Endothelial cell of umbilical vein (primary cell): ENCODE results near the gene BCR. TPM values are rescaled to one million over a fixed set of nuclear protein-coding genes. Genes with fewer than 3 reads are reported as not detected.

ENCODE experiments used
- BruUV-seq: library from RNA; stranded (reverse); fragments of 400-500 nt; replicated peaks from 2 replicates; lab custom pipeline; 2021; lab: Mats Ljungman, UMichigan
- CTCF ChIA-PET: fragments of 300-600, 350-600 bp; sonication (Branson Sonifier 250); formaldehyde crosslinking; loops from one replicate; lab custom pipeline; 2021; ENCODE audit warnings: antibody characterized with exemption, inconsistent platforms; lab: Charles Lee
- POLR2A ChIA-PET: fragments of 300-600, 350-600 bp; sonication (Branson Sonifier 250); formaldehyde crosslinking; loops from one replicate; lab custom pipeline; 2021; ENCODE audit warnings: antibody characterized with exemption, inconsistent platforms; lab: Charles Lee
- DNase-seq: peaks from one replicate; pipeline ENCODE4 v3.0.0-alpha.2; 2011; ENCODE audit warnings: low read depth, low spot score
- FAIRE-seq: peaks from 2 replicates; lab custom pipeline; 2011; peaks lifted over from hg19 to GRCh38; lab: Jason Lieb, UNC
- H2AFZ ChIP-seq: 2 replicates; pipeline ENCODE4 v1.6.0; 2012; ENCODE audit warnings: low read depth, low read length, control low read depth, inconsistent platforms
- H3K27ac ChIP-seq: 2 replicates; pipeline ENCODE4 v1.5.1; 2011; ENCODE audit warnings: low read depth, mild to moderate bottlenecking, control low read depth, low read length, moderate library complexity; ENCODE audit not compliant: insufficient read depth
- H3K27me3 ChIP-seq, 2 experiments: 2 replicates each; pipeline versions ENCODE4 v1.6.0 to v1.6.1; 2011; ENCODE audit warnings: low read length in 2 of 2, mixed read lengths in 1 of 2; ENCODE audit not compliant: control insufficient read depth in 2 of 2, insufficient read depth in 2 of 2
- H3K36me3 ChIP-seq, 2 experiments: 2 replicates in 1 of 2; 3 replicates in 1 of 2; pipeline ENCODE4 v1.5.1; 2011; ENCODE audit warnings: low read length in 2 of 2, mild to moderate bottlenecking in 1 of 2, moderate library complexity in 1 of 2; ENCODE audit not compliant: control insufficient read depth in 2 of 2, insufficient read depth in 2 of 2; ENCODE audit errors: extremely low read depth in 1 of 2
- H3K4me1 ChIP-seq: 3 replicates; pipeline ENCODE4 v1.5.1; 2011; ENCODE audit warnings: mild to moderate bottlenecking, low read length; ENCODE audit not compliant: control insufficient read depth, insufficient read depth; ENCODE audit errors: extremely low read depth
- H3K4me2 ChIP-seq: 2 replicates; pipeline ENCODE4 v1.6.1; 2011; ENCODE audit warnings: low read length, control low read depth, mixed read lengths; ENCODE audit not compliant: insufficient read depth
- H3K4me3 ChIP-seq, 3 experiments: fragments of 200-600 bp in 1 of 3; sonication (generic), shearing (Covaris generic) in 1 of 3; replicated peaks in 1 of 3; 2 replicates each; pipeline ENCODE4 v1.5.1; 2011 to 2016; ENCODE audit warnings: control low read depth in 3 of 3, low read length in 3 of 3, mild to moderate bottlenecking in 2 of 3, inconsistent platforms in 1 of 3, low read depth in 1 of 3, moderate library complexity in 1 of 3; ENCODE audit not compliant: insufficient read depth in 1 of 3
- H3K79me2 ChIP-seq: 2 replicates; pipeline ENCODE4 v1.6.0; 2012; ENCODE audit warnings: low read length, inconsistent platforms; ENCODE audit not compliant: control insufficient read depth, insufficient read depth
- H3K9ac ChIP-seq: replicated peaks from 2 replicates; pipeline ENCODE3; 2011; ENCODE audit warnings: low read length, control low read depth; ENCODE audit not compliant: insufficient read depth; ENCODE audit errors: extremely low read depth
- H3K9me1 ChIP-seq: replicated peaks from 3 replicates; pipeline ENCODE4 v1.6.0; 2011; ENCODE audit warnings: mild to moderate bottlenecking, low read length; ENCODE audit not compliant: control insufficient read depth, insufficient read depth; ENCODE audit errors: extremely low read depth
- H3K9me3 ChIP-seq: replicated peaks from 2 replicates; pipeline ENCODE4 v1.5.1; 2012; ENCODE audit warnings: low read length, inconsistent platforms; ENCODE audit not compliant: control insufficient read depth, insufficient read depth
- H4K20me1 ChIP-seq: replicated peaks from 2 replicates; pipeline ENCODE3; 2011; ENCODE audit warnings: mild to moderate bottlenecking, low read length; ENCODE audit not compliant: control insufficient read depth, insufficient read depth; ENCODE audit errors: extremely low read depth
- CTCF ChIP-seq, 2 donors: IDR thresholded peaks; 1 replicate in 1 of 2; 2 replicates in 1 of 2; pipeline ENCODE4 v1.5.1; 2011; ENCODE audit warnings: low read length in 2 of 2, mild to moderate bottlenecking in 2 of 2, moderate library complexity in 2 of 2, control low read depth in 1 of 2, inconsistent platforms in 1 of 2, low read depth in 1 of 2; ENCODE audit not compliant: insufficient read depth in 1 of 2; ENCODE audit errors: extremely low read depth in 1 of 2
- FOS ChIP-seq: IDR thresholded peaks from 2 replicates; pipeline ENCODE4 v1.6.1; 2011; ENCODE audit warnings: mild to moderate bottlenecking, low read length, moderate library complexity, borderline replicate concordance; ENCODE audit not compliant: insufficient read depth
- GATA2 ChIP-seq: IDR thresholded peaks from 2 replicates; pipeline ENCODE4 v1.7.0; 2011; ENCODE audit warnings: low read depth, mild to moderate bottlenecking, moderate library complexity, mixed read lengths, low read length; ENCODE audit not compliant: insufficient read length, insufficient read depth
- MAX ChIP-seq: IDR thresholded peaks from 2 replicates; pipeline ENCODE4 v1.6.1; 2011; ENCODE audit not compliant: insufficient read depth, insufficient read length
- POLR2AphosphoS5 ChIP-seq: IDR thresholded peaks from 2 replicates; pipeline ENCODE4 v1.6.1; 2012; ENCODE audit warnings: low read depth, mild to moderate bottlenecking, control low read depth, low read length, moderate library complexity; ENCODE audit not compliant: insufficient read depth
- dilution Hi-C: fragments of 300-500 bp; cut with MboI; formaldehyde crosslinking; loops from one replicate; pipeline ENCODE4 v1.15.0; 2019; ENCODE audit warnings: low sequenced_read_pairs; ENCODE audit not compliant: extremely low pct_ligation_motif_present
- intact Hi-C: fragments of 100-400 bp; cut with micrococcal nuclease; formaldehyde crosslinking; loops from one replicate; pipeline ENCODE4 v1.10.0; 2022
- polyA plus RNA-seq, 4 experiments: library from polyadenylated mRNA; depleted of rRNA in 3 of 4; stranded (reverse) in 3 of 4; unstranded in 1 of 4; fragments of >200 nt; gene quantifications; 2 replicates each; pipeline versions ENCODE4 v1.2.1 to v1.2.3, GENCODE V29; 2011 to 2012; ENCODE audit warnings: missing spikeins in 1 of 4
- total RNA-seq: library from RNA; stranded (reverse); gene quantifications from 2 replicates; pipeline ENCODE4 v1.2.3, GENCODE V29; 2021

BCR gene
- total and polyA plus RNA-seq, 2 donors (not counting 3 experiments of a cell fraction or from before 2014, with no cell fraction given), result 129 to 141 TPM

GRCh38 chr22:23190526-23190925 lies 10.2 kb downstream of the BCR start:
- peaks cover 6 to 7% of the 10 kb centered on the region in 2 experiments for H3K36me3 ChIP-seq
- FAIRE-seq (no peak), DNase-seq (no peak)
- H3K4me2 ChIP-seq, result no peak overlapping the region
- H3K9me1 ChIP-seq, result no peaks in the 10 kb centered on the region
- intact Hi-C loops, result no loop called here
- H3K27me3 ChIP-seq, result no peaks in the 10 kb centered on the region
- H3K9ac ChIP-seq, result no peak overlapping the region
- TF ChIP-seq CTCF (IDR thresholded peaks at IDR 0.05; ENCODE audit: extremely low read depth in 1 of 2, insufficient read depth in 1 of 2, low read depth in 1 of 2, low read length in 2 of 2), result no peak
- no peak for TF ChIP-seq FOS
- no peak for TF ChIP-seq MAX
- no peak for TF ChIP-seq GATA2
- TF ChIP-seq POLR2AphosphoS5, result no peak
- no peak overlapping the region for H3K27ac ChIP-seq
- POLR2A ChIA-PET, result no interaction called here
- no peaks in the 10 kb centered on the region for H3K9me3 ChIP-seq
- H3K4me1 ChIP-seq, result peaks cover 31% of the 10 kb centered on the region
- dilution Hi-C loops, result no loop called here
- no peak overlapping the region for H2AFZ ChIP-seq
- no TSS peak for BruUV-seq
- H3K4me3 ChIP-seq, result no peak overlapping the region
- peaks cover 5% of the 10 kb centered on the region for H4K20me1 ChIP-seq
- CTCF ChIA-PET, result no interaction called here
- H3K79me2 ChIP-seq, result peaks cover 97% of the 10 kb centered on the region
